DMS 273 (cell line): ENCODE measurements around the gene SLC16A9.
"Not testable (repeated sequence)": the region's sequence is repeated elsewhere in the genome, so short reads cannot be mapped to it uniquely, and the experiment has no call there.

Experiments used
- DNase-seq: peaks from one replicate; lab custom pipeline; 2025; ENCODE audit not compliant: unreplicated experiment; lab: John Stamatoyannopoulos, UW

Gene SLC16A9

GRCh38 chr10:59677253-59677831 is 32.3 kb downstream of the SLC16A9 start:
- DNase-seq = no peak

- DNase-seq = peak; percentile 33
Observed at GRCh38 chr10:59675812-59676211, 33.8 kb downstream of the SLC16A9 start.

- DNase-seq = no peak
Observed at GRCh38 chr10:59674215-59674836, 35.3 kb downstream of the SLC16A9 start.

- peak; percentile 47 for DNase-seq
Observed at GRCh38 chr10:59672150-59672875, 37.3 kb downstream of the SLC16A9 start.

GRCh38 chr10:59670269-59670668 is 39.4 kb downstream of the SLC16A9 start:
- DNase-seq = peak; percentile 18

GRCh38 chr10:59668096-59668495 is 41.6 kb downstream of the SLC16A9 start:
- peak; percentile 91 for DNase-seq

GRCh38 chr10:59666310-59666709 is 43.3 kb downstream of the SLC16A9 start:
- no peak for DNase-seq

GRCh38 chr10:59663213-59663612 is 46.4 kb downstream of the SLC16A9 start:
- not testable (repeated sequence) for DNase-seq

GRCh38 chr10:59657724-59658123 is 51.9 kb downstream of the SLC16A9 start:
- no peak for DNase-seq

- no peak for DNase-seq
Observed at GRCh38 chr10:59655309-59655708, 54.3 kb downstream of the SLC16A9 start.

GRCh38 chr10:59654007-59654406 is 55.6 kb downstream of the SLC16A9 start:
- no peak for DNase-seq

GRCh38 chr10:59651902-59652301 is 57.7 kb downstream of the SLC16A9 start:
- DNase-seq = no peak

- no peak for DNase-seq
Observed at GRCh38 chr10:59649606-59650346, 59.9 kb downstream of the SLC16A9 start.

- DNase-seq = peak; percentile 62
Observed at GRCh38 chr10:59648711-59649201, 60.9 kb downstream of the SLC16A9 start.

GRCh38 chr10:59644841-59645240 is 64.8 kb downstream of the SLC16A9 start:
- no peak for DNase-seq

GRCh38 chr10:59641688-59642087 is 68.0 kb downstream of the SLC16A9 start:
- DNase-seq = peak; percentile 11

GRCh38 chr10:59635502-59636290 is 74.0 kb downstream of the SLC16A9 start:
- no peak for DNase-seq

- DNase-seq = no peak
Observed at GRCh38 chr10:59634102-59634501, 75.5 kb downstream of the SLC16A9 start.

GRCh38 chr10:59633063-59633462 is 76.6 kb downstream of the SLC16A9 start:
- DNase-seq = peak; percentile 2
